Measurements from ENCODE around the gene OR52B6. TPM values are rescaled to one million over a fixed set of nuclear protein-coding genes. Genes with fewer than 3 reads are reported as not detected.

OR52B6 gene
- total RNA-seq, 1 experiment from 2014 or later, result not detected

GRCh38 chr11:5556596-5557188, 24.0 kb upstream of the OR52B6 start:
- no peak overlapping the region for H3K4me3 Mint-ChIP-seq
- H3K27ac Mint-ChIP-seq, result no peak overlapping the region
- no peaks in the 10 kb centered on the region for H3K36me3 Mint-ChIP-seq
- ATAC-seq (peak; percentile 84), DNase-seq (ENCODE audit: low spot score) (no peak)
- H3K4me1 Mint-ChIP-seq, result peaks cover 16% of the 10 kb centered on the region
- CTCF ChIA-PET, result no interaction called here
- no peaks in the 10 kb centered on the region for H3K27me3 Mint-ChIP-seq (ENCODE audit: low read depth)
- H3K9me3 Mint-ChIP-seq, result no peaks in the 10 kb centered on the region
- no peak for TF ChIP-seq CTCF (IDR thresholded peaks at IDR 0.05)
- no peak for TF ChIP-seq ZNF317 (CRISPR knock-in tag; IDR thresholded peaks at IDR 0.05; ENCODE audit: borderline replicate concordance, low read depth)
- TF ChIP-seq TEAD1 (CRISPR knock-in tag; IDR thresholded peaks at IDR 0.05), result 0 out of 2 replicates have a peak, but pooled peaks have one; percentile 20
- POLR2A ChIA-PET, result no interaction called here

- H3K4me3 Mint-ChIP-seq, result no peak overlapping the region
- H3K36me3 Mint-ChIP-seq, result no peaks in the 10 kb centered on the region
- no peaks in the 10 kb centered on the region for H3K9me3 Mint-ChIP-seq
- ATAC-seq, result no peak
- CTCF ChIA-PET, result no interaction called here
- H3K27ac Mint-ChIP-seq, result no peak overlapping the region
- H3K4me1 Mint-ChIP-seq, result peaks cover 16% of the 10 kb centered on the region
- POLR2A ChIA-PET, result no interaction called here
- no peak for DNase-seq (ENCODE audit: low spot score)
- H3K27me3 Mint-ChIP-seq (ENCODE audit: low read depth), result no peaks in the 10 kb centered on the region
- TF ChIP-seq GABPB1 (CRISPR knock-in tag; IDR thresholded peaks at IDR 0.05) (no peak), ZBTB21 (CRISPR knock-in tag; IDR thresholded peaks at IDR 0.05; ENCODE audit: borderline replicate concordance) (no peak), ZNF138 (CRISPR knock-in tag; conservative IDR thresholded peaks at IDR 0.05) (no peak), ZNF532 (CRISPR knock-in tag; IDR thresholded peaks at IDR 0.05; ENCODE audit: borderline replicate concordance) (no peak)
Observed at GRCh38 chr11:5557751-5558150, 22.9 kb upstream of the OR52B6 start.

- H3K36me3 Mint-ChIP-seq, result no peaks in the 10 kb centered on the region
- no peaks in the 10 kb centered on the region for H3K9me3 Mint-ChIP-seq
- H3K27ac Mint-ChIP-seq, result no peak overlapping the region
- no peak overlapping the region for H3K4me3 Mint-ChIP-seq
- DNase-seq (ENCODE audit: low spot score) (no peak), ATAC-seq (no peak)
- TF ChIP-seq CBFB (CRISPR knock-in tag; IDR thresholded peaks at IDR 0.05; ENCODE audit: low read depth), result no peak
- H3K4me1 Mint-ChIP-seq, result no peaks in the 10 kb centered on the region
- no peaks in the 10 kb centered on the region for H3K27me3 Mint-ChIP-seq (ENCODE audit: low read depth)
- ChIA-PET CTCF (no interaction called here), POLR2A (interaction anchor here (0.5 kb wide), 1 partner anchor 43 kb away, joined by 4 read pairs; no protein-coding TSS in a partner anchor)
Observed at GRCh38 chr11:5564259-5565019, 16.2 kb upstream of the OR52B6 start.

GRCh38 chr11:5574654-5575053, 6.0 kb upstream of the OR52B6 start:
- H3K36me3 Mint-ChIP-seq, result no peaks in the 10 kb centered on the region
- TF ChIP-seq IRF2 (CRISPR knock-in tag; IDR thresholded peaks at IDR 0.05; ENCODE audit: borderline replicate concordance, low read depth) (no peak), STAT6 (CRISPR knock-in tag; conservative IDR thresholded peaks at IDR 0.05; ENCODE audit: low read depth) (no peak), NFATC4 (CRISPR knock-in tag; IDR thresholded peaks at IDR 0.05) (no peak), HMGXB4 (CRISPR knock-in tag; IDR thresholded peaks at IDR 0.05) (no peak), ZNF263 (CRISPR knock-in tag; IDR thresholded peaks at IDR 0.05; ENCODE audit: low read depth) (no peak), ATF6 (CRISPR knock-in tag; IDR thresholded peaks at IDR 0.05) (no peak)
- no peak overlapping the region for H3K4me3 Mint-ChIP-seq
- no peak for DNase-seq (ENCODE audit: low spot score)
- no peaks in the 10 kb centered on the region; the same call in 1 of the 2 replicates for H3K27me3 Mint-ChIP-seq (ENCODE audit: low read depth)
- no peaks in the 10 kb centered on the region for H3K4me1 Mint-ChIP-seq
- ATAC-seq, result no peak
- H3K9me3 Mint-ChIP-seq, result peaks cover 7% of the 10 kb centered on the region; the same call in 1 of the 2 replicates
- CTCF ChIA-PET, result no interaction called here
- POLR2A ChIA-PET, result no interaction called here
- H3K27ac Mint-ChIP-seq, result no peak overlapping the region
